ENCODE measurements around the gene TRIO. TPM values are rescaled to one million over a fixed set of nuclear protein-coding genes. Genes with fewer than 3 reads are reported as not detected.
A peak's percentile ranks its signal among the peaks of the same experiment; 100 is the strongest.
"Not testable (repeated sequence)": the region's sequence is repeated elsewhere in the genome, so short reads cannot be mapped to it uniquely, and the experiment has no call there.

The TRIO gene
- total RNA-seq, 2 experiments from 2014 or later = 6.0 to 6.6 TPM

DNA sequence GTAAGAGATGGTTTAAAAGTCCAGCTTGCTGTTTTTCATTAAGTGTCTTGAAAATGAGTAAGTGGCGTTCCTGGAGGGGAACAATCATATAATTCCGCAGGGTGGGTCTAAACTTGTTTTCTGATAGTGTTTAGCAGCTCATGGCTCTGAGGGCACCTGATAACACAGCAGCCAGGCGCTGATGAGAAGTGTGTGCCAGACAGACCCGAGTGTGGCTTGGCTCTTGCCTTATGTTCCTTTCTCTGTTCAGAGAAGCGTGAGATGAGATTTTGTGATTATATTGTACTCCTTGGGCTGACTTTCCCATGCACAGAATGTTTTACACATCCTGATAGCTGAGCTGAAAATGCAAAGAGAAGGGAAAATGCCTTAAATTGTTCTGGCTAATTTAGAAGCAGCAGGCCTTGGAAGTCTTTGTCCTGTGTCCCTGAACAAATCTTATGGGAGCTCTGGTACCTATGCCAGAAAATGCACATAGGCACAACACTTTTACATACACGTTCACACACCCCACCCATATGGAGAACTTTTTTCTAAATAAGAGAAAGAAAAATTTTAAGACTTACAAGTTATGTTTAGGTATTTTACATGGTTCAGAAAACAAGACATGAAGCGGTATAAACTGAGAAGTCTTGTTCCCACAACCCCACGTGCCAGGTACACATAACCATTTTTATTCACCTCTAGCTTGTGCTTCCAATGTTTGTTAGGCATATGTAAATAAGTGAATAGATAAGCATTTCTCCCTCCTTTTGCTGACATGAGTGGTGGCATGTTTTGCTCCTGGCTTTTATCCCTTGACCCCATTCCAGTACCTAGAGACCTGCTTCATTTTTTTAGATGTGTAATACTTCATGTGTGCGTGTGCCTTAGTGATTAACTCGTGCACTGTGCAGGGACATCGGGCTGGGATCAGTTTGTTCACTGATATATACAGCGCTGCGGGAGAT, 286.2 kb downstream of the TRIO start:
- POLR2A ChIA-PET = no interaction called here
- CTCF ChIA-PET = interaction anchor here (1.5 kb wide), 1 partner anchor 219 kb away, joined by 4 read pairs; no protein-coding TSS in a partner anchor
- Mint-ChIP-seq H3K27me3 (peaks cover 1% of the 10 kb centered on the region), H3K9me3 (no peaks in the 10 kb centered on the region), H3K4me3 (no peak overlapping the region), H3K27ac (no peak overlapping the region), H3K4me1 (ENCODE audit: low read depth) (peaks cover 8% of the 10 kb centered on the region), H3K36me3 (no peaks in the 10 kb centered on the region)
- intact Hi-C loops (cut with micrococcal nuclease) = no loop called here
- DNase-seq = no peak

GRCh38 chr5:14431534-14431933, 288.4 kb downstream of the TRIO start:
- DNase-seq = no peak
- Mint-ChIP-seq H3K4me1 (ENCODE audit: low read depth) (peaks cover 4% of the 10 kb centered on the region), H3K36me3 (no peaks in the 10 kb centered on the region), H3K27me3 (peaks cover 1% of the 10 kb centered on the region), H3K4me3 (no peak overlapping the region), H3K27ac (no peak overlapping the region), H3K9me3 (peaks cover 4% of the 10 kb centered on the region)
- intact Hi-C loops (cut with micrococcal nuclease) = no loop called here
- POLR2A ChIA-PET = no interaction called here
- CTCF ChIA-PET = no interaction called here

DNA sequence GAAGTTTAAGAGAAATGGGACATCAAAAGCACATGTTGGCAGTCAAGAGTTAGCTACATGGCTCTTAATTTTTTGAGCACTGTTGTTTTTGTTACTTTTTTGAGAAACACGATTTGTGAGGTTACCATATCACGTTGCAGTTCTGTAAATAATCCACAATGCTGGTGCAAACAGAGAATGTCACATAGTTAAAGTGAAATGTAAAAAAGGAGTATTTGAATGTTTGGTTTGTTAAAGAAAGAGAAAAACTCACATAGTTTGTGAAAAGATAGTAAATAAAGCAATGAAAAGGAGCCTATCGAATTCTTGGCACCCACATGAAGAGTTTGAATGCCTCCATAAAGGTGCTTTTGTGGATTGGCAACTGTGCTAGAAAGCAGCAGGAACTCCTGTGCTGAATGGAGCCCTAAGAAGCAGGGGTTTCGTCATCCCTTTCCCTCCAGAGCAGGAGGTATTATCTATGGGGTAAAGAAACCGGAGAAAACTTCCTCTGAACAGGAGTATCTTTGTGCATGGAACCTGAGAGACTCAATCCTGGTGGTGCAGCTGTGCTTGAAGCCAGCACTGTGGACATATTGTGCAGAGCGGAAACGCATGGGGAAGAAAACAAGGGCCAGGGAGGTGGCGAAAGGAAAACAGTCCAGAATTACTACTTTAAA, 289.9 kb downstream of the TRIO start:
- H3K36me3 Mint-ChIP-seq = no peaks in the 10 kb centered on the region
- intact Hi-C loops (cut with micrococcal nuclease) = no loop called here
- CTCF ChIA-PET = no interaction called here
- POLR2A ChIA-PET = no interaction called here
- no peak overlapping the region for H3K27ac Mint-ChIP-seq
- no peak for DNase-seq
- peaks cover 3% of the 10 kb centered on the region for H3K27me3 Mint-ChIP-seq
- no peak overlapping the region for H3K4me3 Mint-ChIP-seq
- peaks cover 4% of the 10 kb centered on the region for H3K9me3 Mint-ChIP-seq
- peaks cover 19% of the 10 kb centered on the region for H3K4me1 Mint-ChIP-seq (ENCODE audit: low read depth)

DNA sequence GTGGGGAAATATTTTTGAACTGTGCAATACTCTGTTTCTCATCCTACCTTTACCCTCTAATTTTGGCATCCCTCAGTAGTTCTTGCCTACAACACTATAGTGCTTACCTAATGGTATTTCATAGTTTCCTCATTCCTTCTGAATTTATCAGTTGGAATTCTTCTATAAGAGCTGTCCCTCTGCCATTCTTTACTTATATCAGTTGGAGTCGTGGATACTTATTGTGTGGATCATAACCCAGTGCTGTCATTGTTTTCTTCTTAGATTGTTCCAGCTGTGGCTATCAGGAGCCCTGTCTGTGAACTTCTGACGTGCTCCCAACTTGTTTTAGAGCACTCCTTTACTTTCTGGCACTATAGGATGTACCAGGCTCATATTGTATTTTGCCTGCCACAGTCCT, 292.3 kb downstream of the TRIO start:
- peaks cover 26% of the 10 kb centered on the region for H3K4me1 Mint-ChIP-seq (ENCODE audit: low read depth)
- no peak for DNase-seq
- no peaks in the 10 kb centered on the region for H3K36me3 Mint-ChIP-seq
- no peak overlapping the region for H3K27ac Mint-ChIP-seq
- ChIA-PET CTCF (interaction anchor here (1.3 kb wide), 1 partner anchor 19 kb away, joined by 3 read pairs; no protein-coding TSS in a partner anchor), POLR2A (no interaction called here)
- intact Hi-C loops (cut with micrococcal nuclease) = no loop called here
- peaks cover 4% of the 10 kb centered on the region for H3K9me3 Mint-ChIP-seq
- H3K4me3 Mint-ChIP-seq = no peak overlapping the region
- H3K27me3 Mint-ChIP-seq = peaks cover 10% of the 10 kb centered on the region

- H3K9me3 Mint-ChIP-seq; H3K4me3 Mint-ChIP-seq; DNase-seq; POLR2A ChIA-PET; intact Hi-C loops (cut with micrococcal nuclease); H3K36me3 Mint-ChIP-seq; H3K27ac Mint-ChIP-seq: not testable (repeated sequence)
- H3K4me1 Mint-ChIP-seq (ENCODE audit: low read depth) = peaks cover 26% of the 10 kb centered on the region
- CTCF ChIA-PET = interaction anchor here (1.5 kb wide), 1 partner anchor 37 kb away, joined by 3 read pairs; no protein-coding TSS in a partner anchor
- peaks cover 12% of the 10 kb centered on the region for H3K27me3 Mint-ChIP-seq
These were observed 293.0 kb downstream of the TRIO start for GRCh38 chr5:14436122-14436521.

DNA sequence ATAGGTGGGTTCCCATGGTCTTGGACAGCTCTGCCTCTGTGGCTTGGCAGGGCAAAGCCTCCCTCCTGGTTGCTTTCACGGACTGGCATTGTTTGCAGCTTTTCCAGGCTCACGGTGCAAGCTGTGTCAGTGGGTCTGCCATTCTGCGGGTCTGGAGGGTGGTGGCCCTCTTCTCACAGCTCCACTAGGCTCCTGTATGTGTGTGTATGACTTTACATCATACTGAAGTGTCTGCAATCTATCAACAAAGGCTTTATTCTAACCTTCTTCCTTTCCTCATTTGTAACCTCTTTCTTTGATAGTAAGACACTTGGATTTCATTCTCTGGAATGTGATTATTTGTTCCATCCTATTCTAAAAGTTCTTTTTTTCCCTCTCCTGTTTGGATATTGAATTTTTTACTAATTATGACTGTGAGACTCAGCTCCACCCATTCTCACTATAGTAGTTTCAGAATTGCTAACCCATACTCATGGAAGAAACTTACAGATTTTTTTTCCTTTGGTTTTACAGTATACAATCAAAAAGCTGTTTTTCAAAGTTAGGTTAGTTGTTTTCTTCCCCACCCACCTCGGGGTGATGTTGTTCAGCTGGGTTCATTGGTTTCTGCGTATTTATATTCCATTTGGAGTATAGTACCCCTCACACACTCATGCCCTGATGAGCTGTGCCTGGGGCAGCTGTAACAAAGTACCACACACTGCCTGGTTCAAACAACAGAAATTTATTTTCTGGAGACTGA, 293.8 kb downstream of the TRIO start:
- Mint-ChIP-seq H3K27me3 (peaks cover 12% of the 10 kb centered on the region), H3K4me3 (no peak overlapping the region), H3K27ac (no peak overlapping the region), H3K4me1 (ENCODE audit: low read depth) (peaks cover 26% of the 10 kb centered on the region), H3K9me3 (peaks cover 4% of the 10 kb centered on the region), H3K36me3 (no peaks in the 10 kb centered on the region)
- intact Hi-C loops (cut with micrococcal nuclease) = loop anchor here (1.0 kb wide), 2 partner anchors 13 to 22 kb away; no protein-coding TSS in a partner anchor
- CTCF ChIA-PET = interaction anchor here (1.5 to 1.7 kb wide), 2 partner anchors 38 to 212 kb away, joined by 3 to 6 read pairs; no protein-coding TSS in a partner anchor
- no peak for DNase-seq
- POLR2A ChIA-PET = interaction anchor here (0.7 to 1.0 kb wide), 2 partner anchors 23 to 44 kb away, joined by 3 read pairs; no protein-coding TSS in a partner anchor

DNA sequence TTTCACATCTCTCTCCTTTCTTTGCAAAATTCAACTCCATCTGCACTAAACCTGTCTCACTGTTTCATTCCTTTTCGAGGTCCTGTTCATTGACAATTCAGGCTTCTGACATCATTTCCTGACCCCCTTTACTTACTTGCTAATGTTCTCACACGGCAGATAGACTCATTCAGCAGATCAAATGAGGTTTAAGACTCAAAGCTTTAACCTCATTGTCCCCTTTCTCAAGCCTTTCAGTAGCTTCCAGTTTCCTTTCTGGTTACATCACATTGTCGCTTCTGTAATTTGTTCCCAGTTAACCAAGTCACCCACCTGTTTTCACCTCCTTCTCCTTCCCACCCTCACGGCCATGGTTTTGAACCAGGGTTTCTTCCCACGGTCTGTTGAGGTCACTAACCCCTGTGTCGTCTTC, 295.1 kb downstream of the TRIO start:
- Mint-ChIP-seq H3K9me3 (peaks cover 4% of the 10 kb centered on the region), H3K4me3 (no peak overlapping the region), H3K27me3 (peaks cover 13% of the 10 kb centered on the region), H3K4me1 (ENCODE audit: low read depth) (peaks cover 26% of the 10 kb centered on the region), H3K36me3 (no peaks in the 10 kb centered on the region), H3K27ac (peak overlapping the region; percentile 43)
- ChIA-PET CTCF (interaction anchor here (1.7 kb wide), 1 partner anchor 210 kb away, joined by 6 read pairs; no protein-coding TSS in a partner anchor), POLR2A (no interaction called here)
- intact Hi-C loops (cut with micrococcal nuclease) = no loop called here
- no peak for DNase-seq

DNA sequence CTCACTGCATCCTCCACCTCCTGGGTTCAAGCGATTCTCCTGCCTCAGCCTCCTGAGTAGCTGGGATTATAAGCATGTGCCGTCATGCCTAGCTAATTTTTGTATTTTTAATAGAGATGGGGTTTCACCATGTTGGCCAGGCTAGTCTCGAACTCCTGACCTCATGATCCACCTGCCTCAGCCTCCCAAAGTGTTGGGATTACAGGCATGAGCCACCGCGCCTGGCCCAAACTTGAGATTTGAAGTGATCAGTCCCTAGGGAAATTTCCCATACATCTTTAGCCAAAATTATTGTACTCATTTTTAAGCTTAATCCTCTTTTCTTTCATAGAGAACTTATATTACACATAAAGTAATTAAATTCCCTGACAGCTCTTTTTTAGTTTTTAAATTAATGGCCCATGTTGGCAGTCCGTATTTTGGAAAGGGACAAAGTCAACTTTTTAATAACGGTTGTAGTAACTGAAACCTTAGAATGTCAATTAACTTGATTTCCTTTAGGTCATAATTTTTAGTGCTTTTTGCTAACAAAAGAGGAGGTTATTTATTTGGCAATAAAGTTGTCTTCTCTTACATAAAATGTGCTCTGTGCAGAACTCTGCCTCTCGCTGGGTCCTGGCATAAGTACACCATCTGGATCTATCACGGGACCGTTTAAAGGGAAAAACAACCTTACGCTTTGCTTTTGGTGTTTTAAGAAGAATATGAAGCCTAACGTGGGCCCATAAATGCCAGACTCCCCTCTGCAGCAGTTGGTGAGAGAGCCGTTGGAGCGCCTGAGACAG, 296.1 kb downstream of the TRIO start:
- no peak for DNase-seq
- H3K36me3 Mint-ChIP-seq = no peaks in the 10 kb centered on the region
- POLR2A ChIA-PET = no interaction called here
- H3K9me3 Mint-ChIP-seq = peaks cover 4% of the 10 kb centered on the region
- peaks cover 14% of the 10 kb centered on the region for H3K27me3 Mint-ChIP-seq
- intact Hi-C loops (cut with micrococcal nuclease) = no loop called here
- no peak overlapping the region for H3K27ac Mint-ChIP-seq
- CTCF ChIA-PET = interaction anchor here (1.0 kb wide), 2 partner anchors 20 to 23 kb away, joined by 3 read pairs; no protein-coding TSS in a partner anchor
- H3K4me3 Mint-ChIP-seq = no peak overlapping the region
- peaks cover 26% of the 10 kb centered on the region for H3K4me1 Mint-ChIP-seq (ENCODE audit: low read depth)

DNA sequence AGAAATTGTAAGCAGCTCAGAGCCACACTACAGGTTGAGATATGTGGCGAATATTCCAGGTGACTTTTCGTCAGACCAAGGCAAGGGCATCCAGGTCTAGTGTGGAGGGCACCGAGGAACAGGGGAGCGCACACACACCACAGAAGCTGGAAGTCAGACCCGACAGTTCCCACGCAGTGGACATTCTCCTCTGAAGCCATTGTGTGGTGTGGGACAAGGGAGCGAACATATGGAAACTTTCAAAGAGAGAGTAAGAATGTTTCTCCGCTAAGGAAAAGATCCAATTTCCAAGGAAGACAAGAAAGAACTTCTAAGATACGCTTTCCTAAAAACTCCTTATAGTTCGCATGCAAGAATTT, 297.1 kb downstream of the TRIO start:
- Mint-ChIP-seq H3K27me3 (peaks cover 14% of the 10 kb centered on the region), H3K27ac (no peak overlapping the region), H3K9me3 (peaks cover 4% of the 10 kb centered on the region), H3K36me3 (no peaks in the 10 kb centered on the region), H3K4me1 (ENCODE audit: low read depth) (peaks cover 26% of the 10 kb centered on the region), H3K4me3 (no peak overlapping the region)
- CTCF ChIA-PET = no interaction called here
- intact Hi-C loops (cut with micrococcal nuclease) = no loop called here
- no peak for DNase-seq
- POLR2A ChIA-PET = no interaction called here

DNA sequence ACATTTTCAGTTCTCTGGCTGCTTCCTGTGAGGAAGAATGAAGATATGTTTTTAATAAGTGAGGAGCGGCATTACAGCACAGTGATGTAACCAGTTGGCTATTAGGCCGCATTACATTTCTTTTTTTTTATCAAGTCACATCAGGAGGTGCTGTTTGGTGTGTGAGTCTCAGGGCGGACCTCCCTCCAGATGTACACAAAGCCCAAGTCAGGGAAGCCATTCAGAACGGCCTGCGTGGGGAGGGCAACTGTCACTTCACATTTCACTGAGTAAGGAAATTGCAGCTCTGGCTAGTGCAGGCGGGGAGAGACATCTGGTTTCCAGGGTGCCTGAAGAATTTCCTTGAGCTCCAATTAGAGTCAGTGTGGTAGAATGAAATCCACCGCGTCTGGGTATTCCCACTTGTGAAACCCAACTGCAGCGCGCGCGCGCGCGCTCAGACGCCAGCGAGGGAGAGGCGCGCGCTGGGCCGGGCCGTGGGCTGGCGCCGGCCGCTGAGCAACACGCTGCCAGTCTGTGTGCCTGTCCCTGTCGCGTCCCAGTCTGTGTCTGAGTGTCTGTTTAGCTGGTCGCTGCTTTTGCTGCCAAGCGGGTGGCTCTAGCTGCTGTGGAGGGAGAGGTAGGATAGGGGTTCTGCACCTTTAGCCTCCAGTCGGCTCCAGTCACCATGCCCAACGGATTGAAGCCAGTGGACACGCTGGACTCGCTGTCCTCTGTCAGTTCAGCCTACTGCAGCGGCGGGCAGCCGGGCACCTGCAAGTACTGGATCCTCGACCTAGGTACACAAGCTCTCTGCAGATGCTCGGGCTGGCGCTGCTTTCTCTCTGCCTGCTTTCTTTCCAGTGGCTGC, 297.7 kb downstream of the TRIO start:
- no peak overlapping the region for H3K27ac Mint-ChIP-seq
- peaks cover 4% of the 10 kb centered on the region for H3K9me3 Mint-ChIP-seq
- intact Hi-C loops (cut with micrococcal nuclease) = no loop called here
- ChIA-PET POLR2A (no interaction called here), CTCF (no interaction called here)
- H3K4me3 Mint-ChIP-seq = no peak overlapping the region
- no peaks in the 10 kb centered on the region for H3K36me3 Mint-ChIP-seq
- H3K4me1 Mint-ChIP-seq (ENCODE audit: low read depth) = peaks cover 26% of the 10 kb centered on the region
- H3K27me3 Mint-ChIP-seq = peaks cover 14% of the 10 kb centered on the region
- DNase-seq = no peak

DNA sequence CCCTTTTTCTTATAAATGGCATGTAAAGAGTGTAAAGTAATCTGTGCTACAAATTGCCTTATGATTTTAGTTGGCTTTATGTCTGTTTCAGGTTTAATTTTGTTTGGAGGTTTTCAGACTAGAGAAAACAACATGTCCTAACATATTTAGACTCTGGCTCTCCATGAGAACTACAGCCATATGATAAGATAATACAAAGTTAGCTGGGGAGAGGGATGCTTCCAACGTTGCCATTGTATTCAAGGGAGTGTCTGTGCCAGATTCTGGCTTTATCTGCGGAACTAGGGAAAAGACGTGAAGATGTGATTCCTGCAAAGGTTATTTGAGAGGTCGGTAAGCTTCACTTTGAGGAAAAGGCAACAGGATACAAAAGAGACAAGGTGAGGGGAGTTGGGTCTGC, 298.5 kb downstream of the TRIO start:
- no peak overlapping the region for H3K4me3 Mint-ChIP-seq
- no peak for DNase-seq
- intact Hi-C loops (cut with micrococcal nuclease) = no loop called here
- peaks cover 12% of the 10 kb centered on the region for H3K27me3 Mint-ChIP-seq
- no peaks in the 10 kb centered on the region for H3K9me3 Mint-ChIP-seq
- ChIA-PET CTCF (no interaction called here), POLR2A (no interaction called here)
- no peaks in the 10 kb centered on the region for H3K36me3 Mint-ChIP-seq
- H3K27ac Mint-ChIP-seq = no peak overlapping the region
- peaks cover 22% of the 10 kb centered on the region for H3K4me1 Mint-ChIP-seq (ENCODE audit: low read depth)

All from activated CD4-positive, alpha-beta memory T cell treated with anti-CD3 and anti-CD28 coated beads for 36 hours (primary cell).